GM19240 (cell line): Measurements from ENCODE around the gene APOD.

Source experiments
- DNase-seq: peaks from one replicate; pipeline ENCODE4 v3.0.0; 2011; ENCODE audit warnings: low spot score; ENCODE audit not compliant: insufficient read length

Gene APOD

DNA sequence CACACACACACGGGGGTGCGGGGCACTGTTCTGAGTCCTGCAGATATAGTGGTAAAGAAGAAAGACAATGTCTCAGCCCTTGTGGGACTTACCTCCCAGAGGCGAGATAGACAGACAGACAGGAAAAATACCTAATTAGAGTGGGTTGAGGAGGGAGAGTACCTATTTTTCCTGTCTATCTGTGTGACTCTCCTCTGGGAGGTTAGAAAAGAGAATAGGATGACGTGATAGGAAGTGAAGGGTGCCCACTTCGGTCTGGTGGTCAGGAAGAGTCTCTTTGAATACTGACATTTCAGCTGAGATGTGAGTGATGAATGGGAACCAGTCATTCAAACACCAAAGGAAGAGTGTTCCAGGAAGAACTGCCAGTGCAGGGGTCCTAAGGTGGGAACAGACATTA lies 4.1 kb upstream of the APOD start:
- no peak for DNase-seq

DNA sequence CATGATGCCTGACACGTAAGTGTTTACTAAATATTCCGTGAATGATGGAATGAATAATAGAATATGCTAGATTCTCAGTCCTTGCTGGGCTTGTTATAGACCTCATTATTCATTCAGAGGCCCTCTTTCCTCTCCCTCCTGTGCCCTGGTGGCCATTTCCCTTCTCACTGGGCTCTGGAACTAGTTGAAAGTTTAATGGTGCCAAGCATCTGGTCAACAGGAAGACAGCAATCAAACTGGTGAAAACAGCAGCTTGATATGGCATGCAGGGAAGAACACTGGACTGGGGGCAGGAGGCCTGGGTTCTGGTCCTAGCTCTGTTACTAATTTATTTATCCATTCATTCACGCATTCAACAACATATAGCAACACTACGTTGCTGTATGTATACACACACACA lies 3.7 kb upstream of the APOD start:
- DNase-seq, result no peak

DNA sequence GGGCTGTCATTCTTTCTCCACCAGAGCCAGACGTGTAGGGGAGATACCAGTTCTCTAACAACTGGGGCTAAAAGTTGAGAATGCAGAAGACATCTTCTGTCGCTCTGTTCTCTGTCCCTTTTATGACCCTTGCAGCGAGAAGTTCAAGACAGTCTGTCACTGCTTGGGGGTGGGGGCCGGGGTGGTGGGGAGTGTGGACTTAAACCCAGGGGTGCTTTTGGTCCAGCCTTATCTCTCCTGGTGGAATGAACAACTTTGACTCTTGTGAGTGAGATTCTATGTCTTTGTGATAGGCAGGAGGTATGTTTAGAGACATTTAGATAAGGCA lies 767 bp upstream of the APOD start:
- no peak for DNase-seq

DNA sequence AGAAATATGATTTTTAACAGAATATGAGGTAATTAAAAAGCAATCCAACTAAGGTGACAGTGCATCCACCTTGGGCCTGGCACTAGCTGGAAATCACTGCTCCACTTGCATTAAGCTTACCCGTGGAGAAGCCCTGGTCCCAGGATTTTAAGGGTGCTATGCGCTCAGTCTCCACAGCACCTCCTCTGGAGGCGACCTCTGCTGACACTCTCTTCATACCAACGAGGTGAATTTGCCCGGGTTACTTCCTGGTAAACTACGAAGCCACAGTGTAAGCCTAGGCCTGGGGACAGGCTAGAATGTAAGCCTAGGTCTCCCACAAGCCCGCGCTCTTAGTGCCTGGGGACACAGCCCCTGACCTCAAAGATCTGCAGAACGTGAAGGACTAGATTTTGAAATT lies 793 bp downstream of the APOD start:
- DNase-seq, result no peak

DNA sequence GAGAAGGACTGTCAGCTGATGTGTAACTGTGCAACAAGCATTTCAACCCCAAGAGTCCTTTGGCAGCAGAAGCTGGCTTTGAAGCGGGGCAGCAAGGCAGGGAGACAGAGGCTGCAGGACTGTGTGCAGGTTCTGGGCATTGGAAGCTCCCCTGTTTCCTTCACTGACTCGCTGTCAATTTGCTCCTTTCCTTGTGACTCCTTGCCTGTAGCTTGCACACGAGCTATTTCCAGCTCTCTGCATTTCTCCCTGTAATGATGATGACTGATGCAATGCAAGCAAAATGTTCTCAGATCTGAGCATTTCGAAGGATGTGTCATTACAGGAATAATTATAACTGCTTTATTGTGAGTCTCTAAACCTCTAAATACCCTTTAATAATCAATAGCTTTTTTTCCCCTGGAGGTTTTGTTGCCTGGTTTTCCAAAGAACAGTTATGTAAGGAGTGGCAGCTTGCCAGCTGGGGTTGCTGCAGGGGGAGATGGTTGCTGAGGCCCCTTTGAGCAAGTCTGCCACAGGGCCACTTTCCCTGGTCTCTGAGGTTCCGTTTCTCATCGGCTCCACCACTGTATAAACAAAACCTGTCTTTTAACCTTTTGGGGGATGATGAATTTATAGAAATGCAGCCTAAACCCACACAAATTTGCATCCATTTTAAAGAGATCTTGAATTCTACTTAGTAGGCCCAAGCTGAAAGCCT lies 2.8 kb downstream of the APOD start:
- no peak for DNase-seq

DNA sequence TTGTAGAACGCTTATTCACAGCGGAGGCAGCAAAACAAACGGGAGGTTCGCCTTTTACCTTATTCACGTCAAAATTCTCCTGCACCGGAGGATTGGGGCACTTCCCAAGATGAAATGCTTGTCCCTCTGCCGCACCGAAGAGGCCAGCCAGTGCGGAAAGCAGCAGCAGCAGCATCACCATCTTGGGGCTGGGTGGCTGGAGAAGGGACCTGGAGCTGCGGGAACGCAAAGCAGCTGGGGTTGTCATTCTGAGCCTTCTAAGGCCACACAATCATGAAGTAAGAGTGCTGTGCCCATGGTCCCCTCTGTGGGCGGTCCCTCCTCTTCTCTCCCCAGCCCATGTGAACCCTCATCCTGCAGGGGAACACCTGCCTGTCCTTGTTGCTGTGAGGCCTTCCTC lies 4.5 kb downstream of the APOD start:
- no peak for DNase-seq

DNA sequence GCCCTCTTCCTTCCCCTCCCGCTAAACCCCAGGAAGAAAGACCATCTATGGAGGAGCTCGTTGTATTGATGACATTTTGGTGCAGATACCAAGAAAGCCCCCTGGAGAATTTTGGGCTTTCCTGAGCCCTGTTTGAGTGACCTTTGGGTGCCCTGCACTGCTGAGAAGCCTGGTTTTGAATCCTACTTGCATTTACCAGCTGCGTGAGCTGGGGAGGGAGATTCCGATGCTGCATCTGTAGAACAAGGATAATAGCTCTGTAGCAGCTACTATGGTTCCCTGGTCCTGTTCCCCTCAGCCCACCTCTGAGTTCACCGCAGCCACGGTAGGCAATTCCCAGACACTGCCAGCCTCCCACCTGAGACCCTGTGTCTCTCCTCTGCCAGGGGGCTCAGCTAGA lies 5.2 kb downstream of the APOD start:
- DNase-seq, result no peak

DNA sequence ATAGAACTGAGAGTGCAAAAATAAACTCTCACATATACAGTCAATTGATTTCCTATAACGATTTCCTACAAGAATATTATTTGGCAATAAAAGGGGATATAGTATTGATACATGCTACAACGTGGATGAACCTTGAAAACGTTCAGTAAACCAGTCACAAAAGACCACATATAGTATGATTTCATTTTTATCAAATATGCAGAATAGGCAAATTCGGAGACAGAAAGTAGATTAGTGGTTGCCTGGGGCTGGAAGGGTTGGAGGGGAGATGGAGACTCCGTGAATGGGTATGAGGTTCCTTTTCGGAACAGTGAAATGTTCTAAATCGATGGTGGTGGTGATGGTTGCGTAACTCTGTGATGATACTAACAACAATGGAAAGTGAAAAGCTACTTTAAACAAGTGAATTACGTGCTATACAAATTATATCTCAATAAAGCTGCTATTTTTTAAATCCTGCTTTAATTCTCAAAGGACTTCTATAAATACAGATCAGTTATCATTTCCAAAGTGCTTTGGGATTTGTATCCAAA lies 6.0 kb downstream of the APOD start:
- DNase-seq, result no peak

DNA sequence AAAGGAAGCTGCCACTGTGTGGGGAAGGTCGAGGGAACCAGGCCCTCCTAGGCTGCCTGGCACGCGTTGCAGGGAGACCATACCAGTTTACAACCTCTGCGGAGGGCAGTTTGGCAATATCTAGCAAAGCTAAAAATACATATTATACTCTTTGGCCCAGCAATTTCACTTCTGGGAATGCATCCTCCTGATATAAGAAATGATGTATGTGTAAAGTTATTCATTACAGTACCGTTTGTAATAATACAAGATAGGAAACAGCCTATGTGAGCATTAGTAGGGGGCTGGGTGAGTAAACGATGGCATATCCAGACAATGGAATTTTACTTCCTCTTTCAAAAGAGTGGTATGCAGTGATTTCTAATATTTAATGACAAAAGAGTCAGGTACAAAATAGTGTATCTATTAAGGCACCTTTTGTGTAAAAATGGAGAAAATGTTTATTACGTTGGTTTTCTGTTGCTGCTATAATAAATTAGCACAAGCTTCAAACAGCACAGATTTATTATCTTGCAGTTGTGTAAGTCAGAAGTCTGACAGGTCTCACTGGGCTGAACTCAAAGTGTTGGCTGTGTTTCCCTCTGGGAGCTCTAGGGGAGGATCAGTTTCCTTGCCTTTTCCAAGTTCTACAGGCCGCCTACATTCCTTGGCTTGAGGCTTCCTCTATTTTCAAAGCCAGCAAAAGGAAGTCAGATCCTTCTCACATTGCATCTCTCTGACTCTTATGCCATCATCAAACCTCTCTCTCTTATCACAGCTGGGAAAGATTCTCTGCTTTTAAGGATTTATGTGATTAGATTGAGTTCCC lies 9.0 kb downstream of the APOD start:
- no peak for DNase-seq

DNA sequence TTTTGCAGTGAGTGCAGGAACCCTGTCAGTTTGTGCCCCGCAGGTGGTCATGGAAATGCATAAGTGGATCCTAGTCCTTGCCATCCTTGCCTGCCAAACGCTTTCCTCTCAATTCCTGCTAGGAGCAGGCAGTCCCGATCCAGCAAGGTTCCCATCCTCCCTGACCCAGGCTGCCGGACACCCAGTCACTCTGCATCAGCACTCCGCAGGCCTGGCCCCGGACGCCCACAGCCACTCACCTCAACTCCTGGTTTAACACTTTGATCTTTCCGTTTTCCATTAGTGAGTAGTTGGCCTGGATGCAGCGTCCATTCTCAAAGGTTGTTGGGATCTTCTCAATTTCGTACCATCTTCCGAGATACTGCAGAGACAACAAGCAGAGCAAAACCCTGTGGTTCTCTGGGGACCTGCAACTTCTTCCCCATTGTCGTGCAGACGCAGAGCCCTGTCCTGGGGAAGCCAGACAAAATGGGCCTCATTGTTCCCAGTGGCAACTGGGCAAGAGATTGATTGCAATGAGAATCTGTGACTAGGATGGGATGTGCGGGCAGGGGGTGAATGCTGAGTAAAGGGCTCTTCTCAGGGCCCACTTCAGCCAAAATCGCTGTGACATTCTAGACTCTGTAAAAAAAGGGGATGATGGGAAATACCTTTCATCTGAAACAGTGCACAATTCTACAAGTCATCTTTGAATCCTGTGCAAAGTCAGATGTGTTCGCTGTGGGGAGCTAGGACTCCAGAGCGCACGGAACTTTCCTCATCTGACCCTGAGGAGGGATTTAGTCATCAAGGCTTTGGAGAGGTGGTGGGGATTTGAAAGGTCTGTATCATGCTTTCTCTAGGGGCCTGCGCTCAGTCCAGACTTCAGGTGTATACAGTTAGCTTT lies 9.9 kb downstream of the APOD start:
- DNase-seq, result no peak

DNA sequence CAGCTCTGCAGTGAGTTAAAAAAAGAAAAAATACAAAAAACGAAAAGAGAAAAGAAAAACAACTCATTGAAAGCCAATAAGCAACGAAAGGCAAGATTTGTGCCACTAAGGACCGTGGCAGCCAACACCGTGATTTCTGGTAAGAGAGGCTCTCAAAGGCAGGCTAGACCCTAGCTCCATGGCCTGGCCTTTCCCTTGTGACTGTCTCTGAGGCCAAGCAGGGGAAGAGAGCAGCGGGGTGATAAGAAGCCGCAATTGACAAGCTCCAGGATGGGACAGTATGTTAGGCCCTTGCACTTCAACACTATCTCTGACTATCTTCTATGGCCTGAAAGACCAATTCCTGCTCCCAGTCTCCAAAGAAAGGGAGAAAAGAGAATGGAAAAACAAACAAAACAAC lies 12.4 kb downstream of the APOD start:
- DNase-seq, result no peak

DNA sequence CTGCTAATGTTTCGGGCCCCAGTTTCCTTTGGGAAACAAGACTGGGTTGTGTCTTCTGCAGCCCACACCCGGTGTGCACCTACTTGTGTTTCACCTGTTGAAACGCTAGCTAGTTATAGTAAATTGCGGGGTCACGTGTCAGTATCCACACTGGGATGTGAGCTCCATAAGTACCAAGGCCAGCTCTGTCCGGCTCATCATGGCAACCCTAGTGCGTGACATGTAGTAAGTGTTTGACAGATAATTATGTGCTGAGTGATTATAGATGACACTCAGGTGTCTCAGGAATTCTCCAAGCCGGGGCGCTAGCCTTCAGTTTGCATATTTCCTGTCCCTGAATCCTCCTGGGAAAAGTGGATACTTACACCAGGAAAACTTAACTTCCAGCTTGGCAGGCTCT lies 12.8 kb downstream of the APOD start:
- DNase-seq, result no peak

DNA sequence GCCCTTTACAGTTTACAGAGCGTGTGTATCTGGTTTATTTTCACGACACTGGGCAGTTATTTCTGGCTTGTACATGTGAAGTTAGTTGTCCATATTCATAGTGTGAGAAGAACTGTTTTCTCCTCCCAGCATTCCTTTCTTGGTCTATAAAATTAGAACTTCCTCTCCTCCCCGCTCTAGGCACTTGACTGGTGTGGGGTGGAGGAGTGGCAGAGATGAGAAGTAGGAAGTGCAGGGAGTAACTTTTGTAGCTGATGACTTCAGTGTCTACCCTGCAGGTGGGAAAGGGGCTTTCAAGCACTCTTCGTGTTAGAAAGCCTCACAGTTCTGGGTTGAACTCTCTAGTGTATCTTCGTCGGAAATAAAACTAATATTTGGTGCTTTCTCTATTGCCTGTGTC lies 13.4 kb downstream of the APOD start:
- DNase-seq, result no peak

DNA sequence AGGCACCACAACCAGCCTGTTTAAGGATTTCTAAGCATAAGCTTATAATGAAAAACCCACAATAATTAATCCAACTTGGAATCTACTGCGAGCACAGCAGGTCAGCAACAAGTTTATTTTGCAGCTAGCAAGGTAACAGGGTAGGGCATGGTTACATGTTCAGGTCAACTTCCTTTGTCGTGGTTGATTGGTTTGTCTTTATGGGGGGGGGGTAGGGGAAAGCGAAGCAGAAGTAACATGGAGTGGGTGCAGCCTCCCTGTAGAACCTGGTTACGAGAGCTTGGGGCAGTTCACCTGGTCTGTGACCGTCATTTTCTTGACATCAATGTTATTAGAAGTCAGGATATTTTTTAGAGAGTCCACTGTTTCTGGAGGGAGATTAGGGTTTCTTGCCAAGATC lies 15.1 kb downstream of the APOD start:
- DNase-seq, result no peak

DNA sequence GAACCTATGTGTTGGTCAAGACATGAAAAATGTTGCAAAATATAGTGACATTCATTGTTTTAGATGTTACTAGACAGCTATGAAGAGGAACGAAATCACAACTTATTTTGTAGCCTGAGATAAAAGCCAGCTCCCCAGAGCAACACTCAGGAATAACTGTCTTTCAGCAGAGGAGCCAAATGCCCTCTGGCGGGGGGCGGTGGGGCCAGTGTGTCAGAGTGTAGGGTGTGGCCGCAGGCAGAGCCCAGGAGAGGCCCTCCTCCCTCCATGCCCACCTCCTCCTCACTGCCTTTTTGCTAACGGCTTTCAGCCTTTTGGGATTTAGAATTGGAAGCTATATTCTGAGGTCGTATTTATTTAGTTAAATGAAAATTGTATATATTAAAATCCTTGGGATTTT lies 16.9 kb downstream of the APOD start:
- no peak for DNase-seq

DNA sequence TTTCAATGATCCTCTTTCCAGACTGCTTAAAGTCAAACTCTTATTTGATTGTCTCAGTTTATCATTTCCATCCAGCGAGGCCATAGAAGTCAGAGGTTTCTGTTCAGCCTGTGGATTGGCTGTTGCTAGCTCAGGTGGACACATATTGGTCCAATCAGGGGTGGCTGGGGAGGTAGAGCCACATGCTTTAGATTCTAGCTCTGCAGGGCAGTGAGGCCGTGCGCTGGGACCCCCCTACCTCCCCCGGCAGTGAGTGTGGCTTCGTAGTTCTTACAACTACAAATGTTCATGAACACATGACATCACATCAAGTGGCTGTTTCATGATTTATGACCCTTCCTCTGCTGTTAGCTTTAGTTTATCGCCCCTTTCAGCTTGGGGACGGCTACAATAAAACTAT lies 18.0 kb downstream of the APOD start:
- DNase-seq, result no peak

DNA sequence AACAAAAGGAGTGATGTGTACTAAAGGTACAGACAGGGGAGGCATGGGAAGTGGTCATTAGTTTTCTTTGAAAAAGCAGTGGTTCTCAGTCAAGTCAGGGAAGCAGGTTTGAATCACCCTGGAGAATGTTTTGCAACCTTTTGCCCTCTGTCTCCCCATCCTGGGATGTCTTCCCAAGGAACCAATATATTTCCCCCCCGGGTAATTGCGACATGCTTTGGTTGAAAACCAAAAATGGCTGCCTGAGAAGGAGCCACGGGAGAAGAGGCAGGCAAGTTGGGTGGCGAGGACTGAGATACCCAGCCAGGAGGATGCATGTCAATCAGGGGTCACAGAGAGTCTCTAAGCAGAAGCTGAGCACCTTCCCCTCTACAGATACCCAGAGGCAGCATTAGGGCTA lies 20.4 kb downstream of the APOD start:
- DNase-seq, result no peak

DNA sequence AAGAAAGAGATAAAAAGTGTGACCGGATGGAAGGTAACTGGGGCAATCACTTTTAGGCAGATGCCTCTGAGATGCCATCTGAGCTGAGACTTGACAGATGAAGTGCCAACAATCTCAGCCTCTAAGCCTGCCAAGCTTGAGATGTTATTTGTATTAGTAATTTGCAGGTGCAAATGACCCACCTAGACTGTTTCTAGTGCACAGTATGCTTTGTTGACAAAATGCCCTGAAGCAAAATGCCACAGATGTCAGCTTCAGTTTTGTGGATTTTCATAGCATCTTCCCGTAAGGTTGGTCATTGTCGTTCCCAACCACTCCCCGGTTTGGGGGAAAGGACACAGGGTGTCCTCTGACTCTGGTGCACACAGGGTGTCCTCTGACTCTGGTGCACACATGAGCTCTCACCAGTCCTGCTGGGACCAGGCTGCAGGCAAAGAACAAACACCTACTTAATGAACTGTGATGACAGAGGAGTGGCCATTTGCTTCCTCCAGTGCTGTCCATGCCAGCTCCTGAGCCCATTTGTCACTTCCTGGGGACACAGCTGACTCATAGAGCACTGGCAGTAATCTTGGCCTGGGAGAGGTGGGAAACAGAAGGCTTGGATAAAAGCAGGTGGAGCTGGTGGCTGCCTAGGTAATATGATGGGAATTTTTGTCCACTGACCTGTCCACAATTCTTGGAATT lies 23.9 kb downstream of the APOD start:
- DNase-seq, result no peak

DNA sequence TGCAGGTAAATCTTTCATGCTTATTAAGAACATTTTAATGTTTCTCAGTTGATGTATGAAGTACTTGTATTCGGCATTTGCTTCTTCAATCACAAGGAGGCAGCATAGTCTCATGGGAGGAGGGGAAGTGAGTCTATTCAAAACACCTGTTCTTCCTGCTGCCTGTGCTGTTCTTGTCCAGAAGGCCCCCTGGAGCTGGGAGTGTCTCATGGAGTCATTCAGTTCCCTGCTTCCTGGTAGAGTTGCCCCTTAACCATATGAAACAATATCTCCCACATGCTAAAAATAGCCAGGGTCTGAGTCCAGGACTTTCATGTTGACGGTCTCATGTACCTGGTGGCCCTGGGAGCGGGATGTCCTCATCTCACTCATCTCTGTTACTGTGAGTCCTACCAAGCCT lies 25.1 kb downstream of the APOD start:
- no peak for DNase-seq

DNA sequence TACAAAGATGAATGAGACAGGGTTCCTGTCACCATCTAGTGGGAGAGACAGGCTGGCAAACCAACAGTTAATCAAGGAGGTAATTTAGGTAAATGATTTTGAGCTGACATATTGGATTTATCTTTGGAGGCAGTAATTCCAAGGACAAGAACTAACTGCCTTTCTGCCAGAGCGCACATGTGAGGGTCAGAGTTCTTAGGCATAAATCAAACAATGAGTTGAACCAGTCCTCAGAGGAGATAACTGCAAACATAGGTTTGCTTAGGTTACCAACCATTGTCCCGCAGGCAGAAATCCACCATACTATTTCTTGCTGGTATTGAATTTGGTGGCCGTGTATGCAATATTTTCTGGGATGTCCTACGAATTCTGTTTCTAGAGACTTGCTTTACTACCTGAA lies 26.4 kb downstream of the APOD start:
- DNase-seq, result no peak

DNA sequence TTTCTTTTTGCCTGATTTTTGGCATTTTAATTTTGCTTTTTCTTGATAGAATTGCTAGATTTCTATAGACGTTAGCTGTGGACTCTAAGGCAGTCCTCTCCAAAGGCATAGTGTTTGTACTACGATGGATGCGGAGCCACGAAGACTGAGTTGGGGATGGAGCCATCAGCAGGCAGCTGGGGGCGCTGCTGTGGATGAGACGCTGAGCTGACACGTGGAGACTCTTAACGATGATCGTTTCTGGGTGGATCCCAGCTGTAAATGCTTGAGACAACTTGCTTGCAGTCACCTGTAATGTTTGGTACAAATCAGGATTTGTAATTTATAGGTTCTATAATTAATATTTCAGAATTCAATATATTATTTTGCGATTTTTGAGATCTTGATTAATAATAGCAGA lies 27.4 kb downstream of the APOD start:
- no peak for DNase-seq

DNA sequence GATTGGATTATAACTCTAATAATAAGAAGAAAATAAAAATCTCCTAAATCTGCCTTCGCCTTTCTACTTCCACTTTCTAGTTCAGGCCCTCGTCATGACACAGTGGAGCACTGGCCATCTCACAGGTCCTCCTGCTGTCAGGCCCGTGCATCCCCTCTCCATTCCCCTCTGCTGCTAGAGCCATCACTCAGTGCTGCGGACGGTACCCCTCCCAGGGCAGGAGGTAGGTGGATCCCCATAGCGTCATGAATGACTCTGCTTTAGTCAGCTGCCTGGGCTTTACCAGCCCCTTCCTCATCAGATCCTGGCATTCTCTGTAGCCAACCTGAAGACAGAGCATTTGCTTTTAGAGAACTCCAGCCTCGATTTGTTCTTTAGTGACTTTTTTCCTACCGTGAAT lies 28.6 kb downstream of the APOD start:
- DNase-seq, result no peak
